H1 (cell line): ENCODE results near the gene OR56A5. TPM values are rescaled to one million over a fixed set of nuclear protein-coding genes. Genes with fewer than 3 reads are reported as not detected.

Experiments used
- CTCF ChIA-PET: fragments of 300-600 bp; sonication (Branson Sonifier 250); formaldehyde crosslinking; loops from one replicate; lab custom pipeline; 2021; ENCODE audit not compliant: partially characterized antibody; lab: Charles Lee
- POLR2A ChIA-PET: fragments of 300-600 bp; sonication (Branson Sonifier 250); formaldehyde crosslinking; loops from one replicate; lab custom pipeline; 2021; ENCODE audit warnings: inconsistent platforms; ENCODE audit not compliant: partially characterized antibody; lab: Charles Lee
- DNase-seq, 2 experiments: peaks; one replicate each; pipeline versions ENCODE4 v3.0.0 to v3.0.0-alpha.2; 2010 to 2022; ENCODE audit warnings: low spot score in 2 of 2, low read depth in 1 of 2, mixed read lengths in 1 of 2
- FAIRE-seq: peaks from 2 replicates; lab custom pipeline; 2011; peaks lifted over from hg19 to GRCh38; lab: Jason Lieb, UNC
- H2AFZ ChIP-seq: 2 replicates; pipeline ENCODE4 v1.8.1; 2012; ENCODE audit warnings: low read length, inconsistent platforms
- H2AK5ac ChIP-seq: 2 replicates; pipeline ENCODE4 v1.6.1; 2013; ENCODE audit warnings: low read depth, low read length
- H2BK120ac ChIP-seq: replicated peaks from 2 replicates; pipeline ENCODE3; 2013; ENCODE audit warnings: low read depth, low read length, inconsistent platforms
- H2BK12ac ChIP-seq: 2 replicates; pipeline ENCODE4 v1.6.1; 2013; ENCODE audit warnings: low read depth, low read length
- H2BK15ac ChIP-seq: 2 replicates; pipeline ENCODE4 v1.6.1; 2013; ENCODE audit warnings: low read length
- H2BK20ac ChIP-seq: 2 replicates; pipeline ENCODE4 v1.6.1; 2013; ENCODE audit warnings: low read length
- H2BK5ac ChIP-seq: 2 replicates; pipeline ENCODE4 v1.6.1; 2013; ENCODE audit warnings: low read depth, low read length
- H3K14ac ChIP-seq: 2 replicates; pipeline ENCODE4 v1.6.1; 2013; ENCODE audit warnings: inconsistent platforms; ENCODE audit not compliant: insufficient read length
- H3K18ac ChIP-seq: 2 replicates; pipeline ENCODE4 v1.6.1; 2013; ENCODE audit warnings: low read length; ENCODE audit errors: extremely low read depth
- H3K23ac ChIP-seq: 2 replicates; pipeline ENCODE4 v1.6.1; 2013; ENCODE audit warnings: inconsistent platforms; ENCODE audit not compliant: insufficient read length
- H3K23me2 ChIP-seq: 2 replicates; pipeline ENCODE4 v1.6.1; 2013; ENCODE audit warnings: low read depth, low read length
- H3K27ac ChIP-seq: 2 replicates; pipeline ENCODE4 v1.6.1; 2011; ENCODE audit warnings: low read depth, low read length, inconsistent platforms
- H3K27me3 ChIP-seq, 4 experiments: replicated peaks in 1 of 4; 1 replicate in 1 of 4; 2 replicates in 3 of 4; pipeline versions ENCODE4 v1.6.1 to v1.8.1; 2011 to 2013; ENCODE audit warnings: low read length in 3 of 4, mild to moderate bottlenecking in 3 of 4, inconsistent platforms in 2 of 4, mixed read lengths in 2 of 4, moderate library complexity in 1 of 4; ENCODE audit not compliant: control insufficient read depth in 3 of 4, insufficient read depth in 3 of 4; ENCODE audit errors: extremely low read depth in 1 of 4
- H3K36me3 ChIP-seq, 4 experiments: 2 replicates each; pipeline versions ENCODE4 v1.6.1 to v1.8.1; 2011 to 2013; ENCODE audit warnings: mild to moderate bottlenecking in 4 of 4, low read length in 3 of 4, moderate library complexity in 2 of 4, control low read depth in 1 of 4, inconsistent platforms in 1 of 4; ENCODE audit not compliant: insufficient read depth in 4 of 4, control insufficient read depth in 2 of 4
- H3K4ac ChIP-seq: replicated peaks from 2 replicates; pipeline ENCODE3; 2013; ENCODE audit warnings: low read length, low read depth, mixed read lengths, inconsistent platforms; ENCODE audit not compliant: insufficient read length
- H3K4me1 ChIP-seq, 4 experiments: replicated peaks in 1 of 4; 1 replicate in 1 of 4; 2 replicates in 3 of 4; pipeline versions ENCODE4 v1.6.1 to v1.8.1; 2011 to 2013; ENCODE audit warnings: low read length in 3 of 4, inconsistent platforms in 2 of 4, mixed read lengths in 1 of 4; ENCODE audit not compliant: insufficient read depth in 4 of 4, control insufficient read depth in 3 of 4
- H3K4me2 ChIP-seq, 2 experiments: 2 replicates each; pipeline versions ENCODE4 v1.6.1 to v1.8.1; 2011 to 2013; ENCODE audit warnings: low read depth in 2 of 2, low read length in 2 of 2, control low read depth in 1 of 2, inconsistent platforms in 1 of 2, mild to moderate bottlenecking in 1 of 2; ENCODE audit not compliant: insufficient read depth in 1 of 2
- H3K4me3 ChIP-seq, 4 experiments: fragments of 200-600, 300-600 bp in 1 of 4; sonication (generic), shearing (Covaris generic), sonication (Bioruptor Twin) in 1 of 4; 2 replicates each; pipeline versions ENCODE4 v1.5.1 to v1.8.1; 2011 to 2016; ENCODE audit warnings: low read length in 4 of 4, low read depth in 3 of 4, control low read depth in 2 of 4, inconsistent platforms in 2 of 4, mild to moderate bottlenecking in 2 of 4, mixed read lengths in 1 of 4, moderate library complexity in 1 of 4; ENCODE audit not compliant: insufficient read depth in 2 of 4; ENCODE audit errors: extremely low read depth in 1 of 4
- H3K56ac ChIP-seq: replicated peaks from 2 replicates; pipeline ENCODE3; 2013; ENCODE audit warnings: low read depth, mild to moderate bottlenecking, mixed read lengths, low read length, inconsistent platforms; ENCODE audit not compliant: insufficient read length
- H3K79me1 ChIP-seq: 2 replicates; pipeline ENCODE4 v1.6.1; 2013; ENCODE audit warnings: low read depth, low read length, control low read depth
- H3K79me2 ChIP-seq, 2 experiments: 2 replicates each; pipeline versions ENCODE4 v1.6.1 to v1.8.1; 2012 to 2013; ENCODE audit warnings: low read length in 2 of 2, mild to moderate bottlenecking in 2 of 2, inconsistent platforms in 1 of 2; ENCODE audit not compliant: insufficient read depth in 2 of 2, control insufficient read depth in 1 of 2
- H3K9ac ChIP-seq, 4 experiments: replicated peaks in 1 of 4; 1 replicate in 1 of 4; 2 replicates in 3 of 4; pipeline versions ENCODE4 v1.6.1 to v1.8.1; 2011 to 2013; ENCODE audit warnings: low read depth in 3 of 4, low read length in 3 of 4, control low read depth in 2 of 4, mild to moderate bottlenecking in 2 of 4, moderate library complexity in 2 of 4, inconsistent platforms in 1 of 4; ENCODE audit errors: extremely low read depth in 1 of 4
- H3K9me3 ChIP-seq, 2 experiments: 2 replicates each; pipeline versions ENCODE4 v1.6.1 to v1.8.1; 2012 to 2013; ENCODE audit warnings: mild to moderate bottlenecking in 2 of 2, moderate library complexity in 2 of 2, control low read depth in 1 of 2, inconsistent platforms in 1 of 2, low read depth in 1 of 2, low read length in 1 of 2, mixed read lengths in 1 of 2; ENCODE audit not compliant: insufficient read depth in 2 of 2
- H4K20me1 ChIP-seq, 2 experiments: replicated peaks in 1 of 2; 2 replicates each; pipeline versions ENCODE3 to v1.8.1; 2011 to 2013; ENCODE audit warnings: inconsistent platforms in 2 of 2, low read length in 2 of 2, mild to moderate bottlenecking in 1 of 2; ENCODE audit not compliant: insufficient read depth in 2 of 2, control insufficient read depth in 1 of 2
- H4K5ac ChIP-seq: 2 replicates; pipeline ENCODE4 v1.6.1; 2013; ENCODE audit warnings: low read length, low read depth, mixed read lengths, inconsistent platforms; ENCODE audit not compliant: insufficient read length
- H4K8ac ChIP-seq: 2 replicates; pipeline ENCODE4 v1.8.0; 2013; ENCODE audit warnings: mild to moderate bottlenecking, moderate library complexity, low read length, inconsistent platforms; ENCODE audit not compliant: insufficient read depth; ENCODE audit errors: extremely low read depth
- H4K91ac ChIP-seq: replicated peaks from 2 replicates; pipeline ENCODE3; 2013; ENCODE audit warnings: low read length, mixed read lengths, inconsistent platforms; ENCODE audit not compliant: insufficient read length
- ATF2 ChIP-seq: IDR thresholded peaks from 2 replicates; pipeline ENCODE4 v1.6.1; 2012; ENCODE audit warnings: low read length, inconsistent platforms
- BACH1 ChIP-seq: IDR thresholded peaks from 2 replicates; pipeline ENCODE4 v1.6.1; 2012; ENCODE audit warnings: low read length, improper control_type of control experiment
- JUN ChIP-seq: IDR thresholded peaks from 2 replicates; pipeline ENCODE4 v1.6.1; 2011; ENCODE audit warnings: low read depth, mild to moderate bottlenecking, improper control_type of control experiment, low read length
- NANOG ChIP-seq: IDR thresholded peaks from 2 replicates; pipeline ENCODE4 v1.6.1; 2011; ENCODE audit warnings: low read length, low read depth, mild to moderate bottlenecking, inconsistent platforms; ENCODE audit not compliant: insufficient read depth, poor library complexity, severe bottlenecking
- NRF1 ChIP-seq: IDR thresholded peaks from 2 replicates; pipeline ENCODE4 v1.6.1; 2011; ENCODE audit warnings: mild to moderate bottlenecking, low read depth, low read length, improper control_type of control experiment
- POLR2AphosphoS5 ChIP-seq: IDR thresholded peaks from 2 replicates; pipeline ENCODE4 v1.6.1; 2011; ENCODE audit warnings: low read depth, low read length
- RAD21 ChIP-seq, 2 experiments: IDR thresholded peaks in 1 of 2; conservative IDR thresholded peaks in 1 of 2; 2 replicates each; pipeline ENCODE4 v1.6.1; 2011; ENCODE audit warnings: low read depth in 2 of 2, low read length in 2 of 2, improper control_type of control experiment in 1 of 2, inconsistent platforms in 1 of 2, mild to moderate bottlenecking in 1 of 2, moderate library complexity in 1 of 2
- RBBP5 ChIP-seq: IDR thresholded peaks from 2 replicates; pipeline ENCODE4 v1.7.1; 2012; ENCODE audit warnings: low read depth, mild to moderate bottlenecking, inconsistent platforms, low read length, moderate library complexity, borderline replicate concordance
- long read RNA-seq, 2 experiments: library from RNA in 1 of 2; library from capped mRNA in 1 of 2; stranded (forward); transcript quantifications; one replicate each; pipeline ENCODE4 v2.0.0, GENCODE V29; 2021; ENCODE audit warnings: inconsistent platforms in 1 of 2
- polyA minus RNA-seq, 3 experiments: library from RNA; depleted of rRNA, polyadenylated mRNA; stranded (reverse); fragments of >200 nt; gene quantifications; 1 replicate in 2 of 3; 2 replicates in 1 of 3; pipeline ENCODE4 v1.2.3, GENCODE V29; 2011
- polyA plus RNA-seq, 7 experiments: library from polyadenylated mRNA; depleted of rRNA in 3 of 7; stranded (reverse) in 5 of 7; unstranded in 2 of 7; fragments of >200 nt in 5 of 7; fragments of 200-250 nt in 2 of 7; gene quantifications; 1 replicate in 5 of 7; 2 replicates in 1 of 7; 4 replicates in 1 of 7; pipeline versions ENCODE4 v1.2.1 to v1.2.3, GENCODE V29; 2011 to 2013; ENCODE audit warnings: missing spikeins in 2 of 7, mixed read lengths in 2 of 7
- total RNA-seq: library from RNA; stranded (reverse); fragmentation: NEBNext Ultra II Directional; extraction: Animal tissue kit (Norgen Biotek cat#: 25700); gene quantifications from 2 replicates; pipeline ENCODE4 v1.2.1, GENCODE V29; 2021

OR56A5 gene
- total RNA-seq = not detected in 2 replicates
- polyA plus RNA-seq (2011; rRNA removed) = 0.08 and 0.14 TPM in 2 replicates
- not detected for polyA plus RNA-seq (2011; cell fraction: cytosol; rRNA removed)
- polyA plus RNA-seq (2011; cell fraction: nucleus; rRNA removed) = 1.2 TPM
- not detected in 4 replicates for polyA plus RNA-seq (2012, experiment 1 of 2)
- not detected for polyA plus RNA-seq (2012, experiment 2 of 2)
- 0.08 TPM for polyA plus RNA-seq (2013, experiment 1 of 2)
- not detected for polyA plus RNA-seq (2013, experiment 2 of 2)
- 3.4 and 3.5 TPM in 2 replicates for polyA minus RNA-seq (2011; rRNA and poly(A)+ RNA removed)
- polyA minus RNA-seq (2011; cell fraction: cytosol; rRNA and poly(A)+ RNA removed) = not detected
- 3.6 TPM for polyA minus RNA-seq (2011; cell fraction: nucleus; rRNA and poly(A)+ RNA removed)
- long read RNA-seq, experiment 1 = 0 reads
- long read RNA-seq, experiment 2 = 0 reads

- Histone ChIP-seq H3K23me2 (no peaks in the 10 kb centered on the region; the same call in 1 of the 2 replicates), H3K36me3 (no peaks in the 10 kb centered on the region), H3K18ac (no peak within 1 kb of the TSS), H2BK20ac (no peak within 1 kb of the TSS), H3K23ac (no peak within 1 kb of the TSS), H4K20me1 (no peaks in the 10 kb centered on the region), H3K4ac (no peak within 1 kb of the TSS), H2BK15ac (no peak within 1 kb of the TSS), H2AFZ (no peak within 1 kb of the TSS), H4K91ac (no peak within 1 kb of the TSS), H2BK5ac (no peak within 1 kb of the TSS), H3K56ac (no peak within 1 kb of the TSS), H3K27ac (no peak within 1 kb of the TSS), H3K14ac (no peak within 1 kb of the TSS), H3K4me1 (no peaks in the 10 kb centered on the region), H2BK12ac (no peak within 1 kb of the TSS), H3K27me3 (no peaks in the 10 kb centered on the region), H4K5ac (no peak within 1 kb of the TSS), H4K8ac (no peak within 1 kb of the TSS), H3K9ac (no peak within 1 kb of the TSS), H3K79me2 (no peaks in the 10 kb centered on the region), H2BK120ac (no peak within 1 kb of the TSS), H3K9me3 (peaks cover 4 to 10% of the 10 kb centered on the region in 2 experiments; a peak in 2 of 4 replicates), H3K4me3 (no peak within 1 kb of the TSS), H2AK5ac (no peak within 1 kb of the TSS), H3K79me1 (no peaks in the 10 kb centered on the region), H3K4me2 (no peak within 1 kb of the TSS)
- CTCF ChIA-PET = interaction anchor here (0.5 to 1.4 kb wide), 2 partner anchors 13 to 23 kb away, joined by 3 read pairs; no protein-coding TSS in a partner anchor
- FAIRE-seq (no peak), DNase-seq (no peak)
- POLR2A ChIA-PET = no interaction called here
- no peak for TF ChIP-seq NRF1
- no peak for TF ChIP-seq BACH1
- no peak for TF ChIP-seq ATF2
- TF ChIP-seq POLR2AphosphoS5 = no peak
- TF ChIP-seq JUN = no peak
- TF ChIP-seq RAD21 (IDR thresholded peaks at IDR 0.05 in 1 of 2, conservative IDR thresholded peaks at IDR 0.05 in 1 of 2; ENCODE audit: low read depth in 2 of 2, low read length in 2 of 2) = no peak
- no peak for TF ChIP-seq RBBP5
- no peak for TF ChIP-seq NANOG
Observed at GRCh38 chr11:5968394-5968793, at the start of gene OR56A5. TSS of gene OR56A5 (minus strand) at chr11:5968494. CDS start at chr11:5968494, 0 bp downstream.
